NOMO-1 treated with DMSO at 0.1 percent for 48 hours (cell line): ENCODE results near the gene PARG.
"Not testable (repeated sequence)": the region's sequence is repeated elsewhere in the genome, so short reads cannot be mapped to it uniquely, and the experiment has no call there.

Experiments
- DNase-seq: peaks from one replicate; lab custom pipeline; 2025; ENCODE audit not compliant: unreplicated experiment; lab: John Stamatoyannopoulos, UW

The PARG gene

GRCh38 chr10:49830846-49831245, 111.0 kb downstream of the PARG start:
- DNase-seq = no peak

GRCh38 chr10:49830016-49830415, 111.8 kb downstream of the PARG start:
- no peak for DNase-seq

GRCh38 chr10:49827297-49827696, 114.5 kb downstream of the PARG start:
- no peak for DNase-seq

- no peak for DNase-seq
These were observed 122.4 kb downstream of the PARG start for GRCh38 chr10:49819234-49819958.

- no peak for DNase-seq
These were observed 124.0 kb downstream of the PARG start for GRCh38 chr10:49817845-49818244.

GRCh38 chr10:49803988-49804387, 137.8 kb downstream of the PARG start:
- DNase-seq = no peak

GRCh38 chr10:49798275-49798674, 143.6 kb downstream of the PARG start:
- DNase-seq = no peak

- no peak for DNase-seq
These were observed 150.7 kb downstream of the PARG start for GRCh38 chr10:49791100-49791499.

GRCh38 chr10:49784681-49785080, 157.1 kb downstream of the PARG start:
- no peak for DNase-seq

- no peak for DNase-seq
These were observed 158.2 kb downstream of the PARG start for GRCh38 chr10:49783645-49784044.

GRCh38 chr10:49781247-49781646, 160.6 kb downstream of the PARG start:
- no peak for DNase-seq

- DNase-seq = no peak
These were observed 163.6 kb downstream of the PARG start for GRCh38 chr10:49778197-49778596.

GRCh38 chr10:49776851-49777250, 165.0 kb downstream of the PARG start:
- DNase-seq = no peak

GRCh38 chr10:49775014-49775413, 166.8 kb downstream of the PARG start:
- DNase-seq = no peak

- not testable (repeated sequence) for DNase-seq
These were observed 168.9 kb downstream of the PARG start for GRCh38 chr10:49772944-49773343.

- DNase-seq = not testable (repeated sequence)
These were observed 170.8 kb downstream of the PARG start for GRCh38 chr10:49771046-49771445.

- DNase-seq = no peak
These were observed 172.1 kb downstream of the PARG start for GRCh38 chr10:49769692-49770091.

- DNase-seq = no peak
These were observed 173.1 kb downstream of the PARG start for GRCh38 chr10:49768731-49769130.

GRCh38 chr10:49768329-49768728, 173.5 kb downstream of the PARG start:
- DNase-seq = no peak
